ENCODE data around the gene HNMT.

The HNMT gene

GRCh38 chr2:138012968-138013367 is 48.7 kb downstream of the HNMT start:
- H3K27me3 ChIP-seq (ENCODE audit: insufficient read depth, low read length, poor library complexity) = no peaks in the 10 kb centered on the region
- ATAC-seq (ENCODE audit: insufficient read depth, low read depth) = no peak
- H3K9me3 ChIP-seq (ENCODE audit: insufficient read depth, low read length, severe bottlenecking) = no peaks in the 10 kb centered on the region
- no peaks in the 10 kb centered on the region for H4K20me1 ChIP-seq (ENCODE audit: insufficient read depth, low read length)
- TF ChIP-seq CTCF (IDR thresholded peaks at IDR 0.05; ENCODE audit: borderline replicate concordance, extremely low read depth, low read length, poor library complexity, severe bottlenecking) = no peak
- TF ChIP-seq EZH2 (IDR thresholded peaks at IDR 0.05; ENCODE audit: borderline replicate concordance, low read depth, low read length, severe bottlenecking) = no peak
- no peak overlapping the region for H3K4me3 ChIP-seq (ENCODE audit: low read depth in 1 of 2, low read length in 2 of 2)
- H3K4me1 ChIP-seq (ENCODE audit: insufficient read depth, low read length) = no peaks in the 10 kb centered on the region
- DNase-seq = no peak
- no peak overlapping the region for H3K27ac ChIP-seq (ENCODE audit: low read length)
- H2AFZ ChIP-seq (ENCODE audit: low read depth, low read length) = no peak overlapping the region
- no peaks in the 10 kb centered on the region for H3K36me3 ChIP-seq (ENCODE audit: insufficient read depth, low read length)
- no peak overlapping the region for H3K9ac ChIP-seq (ENCODE audit: low read depth, low read length)
- H3K79me2 ChIP-seq (ENCODE audit: insufficient read depth, low read length) = no peaks in the 10 kb centered on the region
- H3K4me2 ChIP-seq (ENCODE audit: insufficient read depth, low read length) = no peak overlapping the region

- Histone ChIP-seq H3K27ac (ENCODE audit: low read length) (no peak overlapping the region), H2AFZ (ENCODE audit: low read depth, low read length) (no peak overlapping the region), H4K20me1 (ENCODE audit: insufficient read depth, low read length) (no peaks in the 10 kb centered on the region), H3K4me3 (ENCODE audit: low read depth in 1 of 2, low read length in 2 of 2) (no peak overlapping the region), H3K79me2 (ENCODE audit: insufficient read depth, low read length) (no peaks in the 10 kb centered on the region), H3K27me3 (ENCODE audit: insufficient read depth, low read length, poor library complexity) (no peaks in the 10 kb centered on the region), H3K4me2 (ENCODE audit: insufficient read depth, low read length) (no peak overlapping the region), H3K4me1 (ENCODE audit: insufficient read depth, low read length) (no peaks in the 10 kb centered on the region), H3K9ac (ENCODE audit: low read depth, low read length) (no peak overlapping the region), H3K9me3 (ENCODE audit: insufficient read depth, low read length, severe bottlenecking) (no peaks in the 10 kb centered on the region), H3K36me3 (ENCODE audit: insufficient read depth, low read length) (no peaks in the 10 kb centered on the region)
- no peak for DNase-seq
- ATAC-seq (ENCODE audit: insufficient read depth, low read depth) = no peak
- TF ChIP-seq EZH2 (IDR thresholded peaks at IDR 0.05; ENCODE audit: borderline replicate concordance, low read depth, low read length, severe bottlenecking) (no peak), CTCF (IDR thresholded peaks at IDR 0.05; ENCODE audit: borderline replicate concordance, extremely low read depth, low read length, poor library complexity, severe bottlenecking) (no peak)
Measured at GRCh38 chr2:138013639-138014038, 49.4 kb downstream of the HNMT start.

- TF ChIP-seq CTCF (IDR thresholded peaks at IDR 0.05; ENCODE audit: borderline replicate concordance, extremely low read depth, low read length, poor library complexity, severe bottlenecking) (no peak), EZH2 (IDR thresholded peaks at IDR 0.05; ENCODE audit: borderline replicate concordance, low read depth, low read length, severe bottlenecking) (no peak)
- no peaks in the 10 kb centered on the region for H3K79me2 ChIP-seq (ENCODE audit: insufficient read depth, low read length)
- no peaks in the 10 kb centered on the region for H3K4me1 ChIP-seq (ENCODE audit: insufficient read depth, low read length)
- DNase-seq (no peak), ATAC-seq (ENCODE audit: insufficient read depth, low read depth) (no peak)
- H3K27ac ChIP-seq (ENCODE audit: low read length) = no peak overlapping the region
- no peaks in the 10 kb centered on the region for H3K9me3 ChIP-seq (ENCODE audit: insufficient read depth, low read length, severe bottlenecking)
- H4K20me1 ChIP-seq (ENCODE audit: insufficient read depth, low read length) = no peaks in the 10 kb centered on the region
- no peak overlapping the region for H3K4me3 ChIP-seq (ENCODE audit: low read depth in 1 of 2, low read length in 2 of 2)
- no peak overlapping the region for H3K4me2 ChIP-seq (ENCODE audit: insufficient read depth, low read length)
- no peaks in the 10 kb centered on the region for H3K27me3 ChIP-seq (ENCODE audit: insufficient read depth, low read length, poor library complexity)
- H3K9ac ChIP-seq (ENCODE audit: low read depth, low read length) = no peak overlapping the region
- no peaks in the 10 kb centered on the region for H3K36me3 ChIP-seq (ENCODE audit: insufficient read depth, low read length)
- no peak overlapping the region for H2AFZ ChIP-seq (ENCODE audit: low read depth, low read length)
Measured at GRCh38 chr2:138015494-138015893, 51.2 kb downstream of the HNMT start.

All from DND-41 (cell line).